SJCRH30 (cell line): ENCODE measurements around the gene KDSR. TPM values are rescaled to one million over a fixed set of nuclear protein-coding genes. Genes with fewer than 3 reads are reported as not detected.

Experiments used
- DNase-seq, 2 experiments: peaks; one replicate each; pipeline ENCODE4 v3.0.0-alpha.2; 2015 to 2020
- H3K27ac ChIP-seq: fragments of 250-450 bp; sonication (Bioruptor Pico); 2 replicates; pipeline ENCODE4 v1.5.1; 2020; ENCODE audit warnings: mild to moderate bottlenecking, moderate library complexity
- H3K27me3 ChIP-seq: fragments of 250-450 bp; sonication (Bioruptor Pico); 2 replicates; pipeline ENCODE4 v1.5.1; 2020; ENCODE audit warnings: mild to moderate bottlenecking, moderate library complexity
- H3K36me3 ChIP-seq: fragments of 250-450 bp; sonication (Bioruptor Pico); 2 replicates; pipeline ENCODE4 v1.5.1; 2020; ENCODE audit warnings: mild to moderate bottlenecking, moderate library complexity
- H3K4me1 ChIP-seq: fragments of 250-450 bp; sonication (Bioruptor Pico); 2 replicates; pipeline ENCODE4 v1.5.1; 2020; ENCODE audit warnings: mild to moderate bottlenecking, moderate library complexity
- H3K4me3 ChIP-seq: fragments of 250-450 bp; sonication (Bioruptor Pico); 2 replicates; pipeline ENCODE4 v1.5.1; 2020; ENCODE audit warnings: mild to moderate bottlenecking, moderate library complexity
- H3K9me3 ChIP-seq: fragments of 250-450 bp; sonication (Bioruptor Pico); replicated peaks from 2 replicates; pipeline ENCODE4 v1.5.1; 2020; ENCODE audit warnings: mild to moderate bottlenecking, moderate library complexity
- total RNA-seq: library from RNA; depleted of rRNA; stranded (reverse); fragments of >200 nt; shearing (Covaris generic); gene quantifications from 2 replicates; pipeline ENCODE4 v1.2.3, GENCODE V29; 2014

The KDSR gene
- total RNA-seq, 1 experiment from 2014 or later = 15.3 TPM

- no peak overlapping the region for H3K4me3 ChIP-seq
- H3K27ac ChIP-seq = no peak overlapping the region
- no peaks in the 10 kb centered on the region for H3K36me3 ChIP-seq
- H3K27me3 ChIP-seq = no peaks in the 10 kb centered on the region
- no peaks in the 10 kb centered on the region for H3K4me1 ChIP-seq
- no peaks in the 10 kb centered on the region for H3K9me3 ChIP-seq
- no peak for DNase-seq
These were observed 73.1 kb downstream of the KDSR start for GRCh38 chr18:63293935-63294334.

DNA sequence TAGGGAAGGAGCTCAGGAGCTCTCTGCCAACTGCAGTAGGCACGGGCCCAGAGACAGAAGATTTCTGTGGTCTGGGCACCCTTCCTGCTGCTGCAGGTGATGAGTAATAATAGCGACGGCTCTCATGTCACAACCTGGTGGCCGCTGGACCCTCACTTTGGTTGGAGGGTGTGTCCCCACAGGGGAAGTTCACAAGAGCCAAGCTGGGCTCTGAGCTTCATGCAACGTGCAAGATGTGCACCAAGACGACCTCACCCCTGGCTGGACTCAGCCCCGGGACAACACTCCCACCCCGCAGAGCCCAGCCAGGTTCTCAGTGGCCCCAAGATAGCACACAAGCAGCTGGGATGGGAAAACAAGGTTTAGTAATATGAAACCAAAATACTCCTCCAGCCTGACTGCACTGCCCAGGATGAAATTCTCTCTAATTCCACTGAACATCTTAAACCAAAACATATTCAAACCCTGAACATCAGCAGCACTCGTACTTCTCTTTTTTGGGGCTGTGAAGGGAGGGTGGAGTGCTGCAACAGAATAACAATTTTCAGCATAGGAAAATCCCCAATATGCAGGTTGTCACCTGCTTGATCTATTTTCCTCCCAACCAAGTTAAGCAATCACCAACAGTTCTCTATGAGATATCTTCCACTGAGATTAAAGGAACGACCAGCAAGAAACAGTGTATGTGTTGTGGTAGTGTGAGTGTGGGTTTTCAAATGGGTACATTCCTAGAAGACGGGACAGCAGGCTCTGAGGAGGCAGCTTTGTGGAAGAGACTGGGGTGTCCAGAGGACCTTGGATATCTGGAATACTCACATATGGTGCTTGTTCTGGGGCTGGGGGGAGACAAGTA is 73.9 kb downstream of the KDSR start:
- H3K27ac ChIP-seq = no peak overlapping the region
- H3K27me3 ChIP-seq = no peaks in the 10 kb centered on the region
- no peak for DNase-seq

GRCh38 chr18:63291278-63291677 is 75.7 kb downstream of the KDSR start:
- H3K9me3 ChIP-seq = no peaks in the 10 kb centered on the region
- H3K27me3 ChIP-seq = no peaks in the 10 kb centered on the region
- no peak overlapping the region for H3K27ac ChIP-seq
- DNase-seq = no peak
- no peak overlapping the region for H3K4me3 ChIP-seq
- no peaks in the 10 kb centered on the region for H3K4me1 ChIP-seq
- no peaks in the 10 kb centered on the region for H3K36me3 ChIP-seq

More for the DNA sequence above, 73.9 kb downstream of the KDSR start:
- no peak overlapping the region for H3K4me3 ChIP-seq
- no peaks in the 10 kb centered on the region for H3K4me1 ChIP-seq
- no peaks in the 10 kb centered on the region for H3K36me3 ChIP-seq
- no peaks in the 10 kb centered on the region for H3K9me3 ChIP-seq

DNA sequence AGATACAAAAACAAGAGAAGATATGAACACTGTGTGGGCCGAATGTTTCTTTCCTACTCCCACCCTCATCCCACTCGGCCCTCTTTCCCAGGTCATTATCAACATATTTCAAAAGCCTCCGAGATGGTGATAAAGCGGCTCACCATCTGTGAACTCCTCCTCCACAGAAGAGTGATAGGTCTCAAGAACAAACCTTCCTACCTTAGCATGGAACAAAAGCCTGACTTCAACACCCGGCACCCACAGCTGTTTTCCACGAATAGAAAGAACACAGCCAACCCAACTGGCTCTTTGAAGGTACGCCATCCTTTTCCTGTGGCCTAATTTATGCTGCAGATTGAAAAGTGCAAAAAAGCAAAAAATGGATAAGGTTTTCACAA is 76.2 kb downstream of the KDSR start:
- no peak for DNase-seq
- H3K27me3 ChIP-seq = no peaks in the 10 kb centered on the region
- H3K27ac ChIP-seq = no peak overlapping the region

GRCh38 chr18:63290166-63290820 is 76.7 kb downstream of the KDSR start:
- Histone ChIP-seq H3K4me3 (no peak overlapping the region), H3K4me1 (no peaks in the 10 kb centered on the region), H3K9me3 (no peaks in the 10 kb centered on the region), H3K27me3 (no peaks in the 10 kb centered on the region), H3K27ac (no peak overlapping the region), H3K36me3 (no peaks in the 10 kb centered on the region)
- DNase-seq = no peak

More for the DNA sequence above, 76.2 kb downstream of the KDSR start:
- Histone ChIP-seq H3K9me3 (no peaks in the 10 kb centered on the region), H3K36me3 (no peaks in the 10 kb centered on the region), H3K4me1 (no peaks in the 10 kb centered on the region), H3K4me3 (no peak overlapping the region)

GRCh38 chr18:63288311-63288710 is 78.7 kb downstream of the KDSR start:
- Histone ChIP-seq H3K9me3 (no peaks in the 10 kb centered on the region), H3K27ac (no peak overlapping the region), H3K4me3 (no peak overlapping the region), H3K27me3 (no peaks in the 10 kb centered on the region), H3K4me1 (no peaks in the 10 kb centered on the region), H3K36me3 (no peaks in the 10 kb centered on the region)
- DNase-seq = no peak

DNA sequence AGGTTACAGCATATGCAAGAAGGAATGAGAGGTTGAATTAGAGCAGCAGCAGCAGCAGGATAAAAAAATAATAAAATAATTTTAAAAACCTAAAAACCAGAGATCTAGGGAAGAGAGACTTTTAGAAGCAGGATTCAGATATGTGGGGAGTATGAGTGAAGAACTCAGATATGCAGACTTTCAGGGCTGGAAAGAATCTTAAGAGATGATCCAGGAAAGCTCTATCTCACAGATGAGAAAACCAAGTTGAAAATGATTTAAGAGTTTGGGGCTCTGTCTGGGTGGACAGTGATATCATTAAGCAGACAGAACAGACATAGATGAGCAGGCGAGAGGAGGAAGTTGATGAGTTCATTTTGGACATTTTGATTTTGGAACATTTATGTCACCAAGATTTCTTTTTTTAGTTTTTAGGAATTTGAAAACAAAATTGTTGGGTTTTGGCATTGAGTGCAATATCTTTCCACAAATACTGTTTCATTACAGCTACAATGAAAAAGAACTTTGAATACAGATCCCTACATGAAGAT is 79.2 kb downstream of the KDSR start:
- no peak overlapping the region for H3K4me3 ChIP-seq
- no peaks in the 10 kb centered on the region for H3K36me3 ChIP-seq
- no peak overlapping the region for H3K27ac ChIP-seq
- DNase-seq = no peak
- H3K4me1 ChIP-seq = no peaks in the 10 kb centered on the region
- no peaks in the 10 kb centered on the region for H3K27me3 ChIP-seq
- no peaks in the 10 kb centered on the region for H3K9me3 ChIP-seq

- Histone ChIP-seq H3K36me3 (no peaks in the 10 kb centered on the region), H3K9me3 (no peaks in the 10 kb centered on the region), H3K4me1 (no peaks in the 10 kb centered on the region), H3K27ac (no peak overlapping the region), H3K27me3 (no peaks in the 10 kb centered on the region), H3K4me3 (no peak overlapping the region)
- DNase-seq = no peak
These were observed 80.1 kb downstream of the KDSR start for GRCh38 chr18:63286926-63287325.

- Histone ChIP-seq H3K4me3 (no peak overlapping the region), H3K36me3 (no peaks in the 10 kb centered on the region), H3K9me3 (no peaks in the 10 kb centered on the region), H3K27ac (no peak overlapping the region), H3K27me3 (no peaks in the 10 kb centered on the region), H3K4me1 (no peaks in the 10 kb centered on the region)
- DNase-seq = no peak
These were observed 81.9 kb downstream of the KDSR start for GRCh38 chr18:63284827-63285733.

- no peak for DNase-seq
- Histone ChIP-seq H3K4me3 (no peak overlapping the region), H3K36me3 (no peaks in the 10 kb centered on the region), H3K4me1 (no peaks in the 10 kb centered on the region), H3K9me3 (no peaks in the 10 kb centered on the region), H3K27ac (no peak overlapping the region), H3K27me3 (no peaks in the 10 kb centered on the region)
These were observed 82.7 kb downstream of the KDSR start for GRCh38 chr18:63284173-63284799.

GRCh38 chr18:63283305-63284094 is 83.5 kb downstream of the KDSR start:
- no peaks in the 10 kb centered on the region for H3K36me3 ChIP-seq
- no peaks in the 10 kb centered on the region for H3K4me1 ChIP-seq
- H3K4me3 ChIP-seq = no peak overlapping the region
- H3K9me3 ChIP-seq = no peaks in the 10 kb centered on the region
- H3K27me3 ChIP-seq = no peaks in the 10 kb centered on the region
- no peak for DNase-seq
- no peak overlapping the region for H3K27ac ChIP-seq

DNA sequence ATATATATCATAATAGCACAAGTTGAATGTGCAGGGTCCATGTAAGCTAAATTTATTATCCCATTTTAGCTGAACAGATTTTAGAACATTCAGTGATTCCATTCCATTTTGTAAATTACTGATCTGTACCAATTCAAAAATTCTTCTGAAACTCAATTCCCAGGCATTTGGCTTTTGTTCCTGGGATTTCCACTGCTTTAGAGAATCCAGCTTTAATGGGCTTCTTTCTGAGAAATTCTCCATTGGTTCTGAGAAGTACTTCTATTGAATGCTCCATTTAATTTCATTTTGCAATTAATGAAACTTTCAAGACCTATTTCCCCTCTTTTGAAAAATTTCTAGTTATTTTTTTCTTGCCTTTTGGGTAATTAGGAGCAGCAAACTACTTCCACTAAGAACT is 84.2 kb downstream of the KDSR start:
- no peaks in the 10 kb centered on the region for H3K9me3 ChIP-seq
- no peaks in the 10 kb centered on the region for H3K27me3 ChIP-seq
- no peaks in the 10 kb centered on the region for H3K4me1 ChIP-seq
- no peak overlapping the region for H3K27ac ChIP-seq
- H3K36me3 ChIP-seq = no peaks in the 10 kb centered on the region
- DNase-seq = no peak
- H3K4me3 ChIP-seq = no peak overlapping the region
